ENCODE results near the gene NIPAL3.

DNA sequence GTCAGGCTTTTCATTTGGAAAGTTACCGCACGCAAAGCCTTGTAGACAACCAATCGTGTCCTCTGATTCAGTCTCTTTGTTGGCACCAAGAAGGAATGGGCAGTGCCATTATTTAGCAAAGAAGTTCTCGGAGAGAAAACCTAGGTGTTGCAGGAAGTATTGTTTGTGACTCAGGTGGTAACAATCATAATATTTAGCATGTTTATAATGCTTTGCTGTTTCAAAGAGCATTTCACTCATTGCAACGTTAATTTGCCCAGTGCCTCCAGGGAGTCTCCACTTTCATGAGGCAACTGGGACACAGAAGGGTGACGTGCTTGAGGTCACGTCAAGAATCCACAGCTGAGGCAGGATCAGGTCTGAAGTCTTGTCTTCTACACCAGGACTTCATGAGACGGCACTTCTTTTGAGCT lies 33.4 kb upstream of the NIPAL3 start:
- TF ChIP-seq POLR2AphosphoS5 (IDR thresholded peaks at IDR 0.05; ENCODE audit: low read depth), result no peak
- TF ChIP-seq, protein P1, sequence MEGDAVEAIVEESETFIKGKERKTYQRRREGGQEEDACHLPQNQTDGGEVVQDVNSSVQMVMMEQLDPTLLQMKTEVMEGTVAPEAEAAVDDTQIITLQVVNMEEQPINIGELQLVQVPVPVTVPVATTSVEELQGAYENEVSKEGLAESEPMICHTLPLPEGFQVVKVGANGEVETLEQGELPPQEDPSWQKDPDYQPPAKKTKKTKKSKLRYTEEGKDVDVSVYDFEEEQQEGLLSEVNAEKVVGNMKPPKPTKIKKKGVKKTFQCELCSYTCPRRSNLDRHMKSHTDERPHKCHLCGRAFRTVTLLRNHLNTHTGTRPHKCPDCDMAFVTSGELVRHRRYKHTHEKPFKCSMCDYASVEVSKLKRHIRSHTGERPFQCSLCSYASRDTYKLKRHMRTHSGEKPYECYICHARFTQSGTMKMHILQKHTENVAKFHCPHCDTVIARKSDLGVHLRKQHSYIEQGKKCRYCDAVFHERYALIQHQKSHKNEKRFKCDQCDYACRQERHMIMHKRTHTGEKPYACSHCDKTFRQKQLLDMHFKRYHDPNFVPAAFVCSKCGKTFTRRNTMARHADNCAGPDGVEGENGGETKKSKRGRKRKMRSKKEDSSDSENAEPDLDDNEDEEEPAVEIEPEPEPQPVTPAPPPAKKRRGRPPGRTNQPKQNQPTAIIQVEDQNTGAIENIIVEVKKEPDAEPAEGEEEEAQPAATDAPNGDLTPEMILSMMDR (IDR thresholded peaks at IDR 0.05; ENCODE audit: insufficient read depth, low read length), result no peak
- no peak for TF ChIP-seq GABPA (IDR thresholded peaks at IDR 0.05; ENCODE audit: low read depth)
- TF ChIP-seq, protein P2, sequence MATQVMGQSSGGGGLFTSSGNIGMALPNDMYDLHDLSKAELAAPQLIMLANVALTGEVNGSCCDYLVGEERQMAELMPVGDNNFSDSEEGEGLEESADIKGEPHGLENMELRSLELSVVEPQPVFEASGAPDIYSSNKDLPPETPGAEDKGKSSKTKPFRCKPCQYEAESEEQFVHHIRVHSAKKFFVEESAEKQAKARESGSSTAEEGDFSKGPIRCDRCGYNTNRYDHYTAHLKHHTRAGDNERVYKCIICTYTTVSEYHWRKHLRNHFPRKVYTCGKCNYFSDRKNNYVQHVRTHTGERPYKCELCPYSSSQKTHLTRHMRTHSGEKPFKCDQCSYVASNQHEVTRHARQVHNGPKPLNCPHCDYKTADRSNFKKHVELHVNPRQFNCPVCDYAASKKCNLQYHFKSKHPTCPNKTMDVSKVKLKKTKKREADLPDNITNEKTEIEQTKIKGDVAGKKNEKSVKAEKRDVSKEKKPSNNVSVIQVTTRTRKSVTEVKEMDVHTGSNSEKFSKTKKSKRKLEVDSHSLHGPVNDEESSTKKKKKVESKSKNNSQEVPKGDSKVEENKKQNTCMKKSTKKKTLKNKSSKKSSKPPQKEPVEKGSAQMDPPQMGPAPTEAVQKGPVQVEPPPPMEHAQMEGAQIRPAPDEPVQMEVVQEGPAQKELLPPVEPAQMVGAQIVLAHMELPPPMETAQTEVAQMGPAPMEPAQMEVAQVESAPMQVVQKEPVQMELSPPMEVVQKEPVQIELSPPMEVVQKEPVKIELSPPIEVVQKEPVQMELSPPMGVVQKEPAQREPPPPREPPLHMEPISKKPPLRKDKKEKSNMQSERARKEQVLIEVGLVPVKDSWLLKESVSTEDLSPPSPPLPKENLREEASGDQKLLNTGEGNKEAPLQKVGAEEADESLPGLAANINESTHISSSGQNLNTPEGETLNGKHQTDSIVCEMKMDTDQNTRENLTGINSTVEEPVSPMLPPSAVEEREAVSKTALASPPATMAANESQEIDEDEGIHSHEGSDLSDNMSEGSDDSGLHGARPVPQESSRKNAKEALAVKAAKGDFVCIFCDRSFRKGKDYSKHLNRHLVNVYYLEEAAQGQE (IDR thresholded peaks at IDR 0.05; ENCODE audit: insufficient replicate concordance, low read depth), result no peak
